C4-2B (cell line): ENCODE results near the gene GPS1.
A peak's percentile ranks its signal among the peaks of the same experiment; 100 is the strongest.

Experiments used
- H3K27ac ChIP-seq: fragments of 450-650 bp; 2 replicates; pipeline ENCODE4 v1.5.1; 2017
- ZFX ChIP-seq: fragments of 450-650 bp; IDR thresholded peaks from 2 replicates; pipeline ENCODE4 v1.6.1; 2017
- TF ChIP-seq, protein P1 (sequence below): fragments of 450-650 bp; conservative IDR thresholded peaks from 2 replicates; pipeline ENCODE4 v1.5.1; 2017; ENCODE audit warnings: mild to moderate bottlenecking

GPS1 gene

GRCh38 chr17:82064433-82065192 is 12.9 kb downstream of the GPS1 start:
- TF ChIP-seq, protein P1, sequence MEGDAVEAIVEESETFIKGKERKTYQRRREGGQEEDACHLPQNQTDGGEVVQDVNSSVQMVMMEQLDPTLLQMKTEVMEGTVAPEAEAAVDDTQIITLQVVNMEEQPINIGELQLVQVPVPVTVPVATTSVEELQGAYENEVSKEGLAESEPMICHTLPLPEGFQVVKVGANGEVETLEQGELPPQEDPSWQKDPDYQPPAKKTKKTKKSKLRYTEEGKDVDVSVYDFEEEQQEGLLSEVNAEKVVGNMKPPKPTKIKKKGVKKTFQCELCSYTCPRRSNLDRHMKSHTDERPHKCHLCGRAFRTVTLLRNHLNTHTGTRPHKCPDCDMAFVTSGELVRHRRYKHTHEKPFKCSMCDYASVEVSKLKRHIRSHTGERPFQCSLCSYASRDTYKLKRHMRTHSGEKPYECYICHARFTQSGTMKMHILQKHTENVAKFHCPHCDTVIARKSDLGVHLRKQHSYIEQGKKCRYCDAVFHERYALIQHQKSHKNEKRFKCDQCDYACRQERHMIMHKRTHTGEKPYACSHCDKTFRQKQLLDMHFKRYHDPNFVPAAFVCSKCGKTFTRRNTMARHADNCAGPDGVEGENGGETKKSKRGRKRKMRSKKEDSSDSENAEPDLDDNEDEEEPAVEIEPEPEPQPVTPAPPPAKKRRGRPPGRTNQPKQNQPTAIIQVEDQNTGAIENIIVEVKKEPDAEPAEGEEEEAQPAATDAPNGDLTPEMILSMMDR: no peak
- no peak for TF ChIP-seq ZFX

GRCh38 chr17:82065193-82065637 is 13.5 kb downstream of the GPS1 start:
- TF ChIP-seq ZFX: no peak
- TF ChIP-seq, protein P1: no peak
- peak overlapping the region; percentile 92 for H3K27ac ChIP-seq

More at GRCh38 chr17:82064433-82065192, 12.9 kb downstream of the GPS1 start:
- peak overlapping the region; percentile 92 for H3K27ac ChIP-seq

- peak; percentile 97 for TF ChIP-seq ZFX
- TF ChIP-seq, protein P1: no peak
- H3K27ac ChIP-seq: peak within 1 kb of the TSS; percentile 92
Observed at GRCh38 chr17:82065638-82066303, 14.1 kb downstream of the GPS1 start, which contains the start of gene DUS1L. DUS1L (minus strand) TSS chr17:82065804; CDS start chr17:82065059, 745 bp downstream.

DNA sequence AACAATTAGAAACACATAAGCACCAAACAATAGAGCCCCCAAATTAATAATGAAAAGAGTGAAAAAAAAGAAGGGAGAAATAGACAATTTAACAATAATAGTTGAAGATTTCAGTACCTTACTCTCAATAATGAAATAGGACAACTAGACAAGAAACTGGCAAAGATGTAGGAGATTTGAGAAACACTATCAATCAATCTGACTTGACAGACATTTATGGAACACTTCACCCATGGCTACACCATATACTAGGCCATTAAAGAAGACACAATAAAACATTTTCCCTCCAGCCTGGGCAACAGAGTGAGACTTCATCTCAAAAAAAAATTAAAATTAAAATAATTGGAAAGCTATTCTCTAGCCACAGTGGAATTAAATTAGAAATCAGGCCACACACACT is 18.9 kb downstream of the GPS1 start:
- TF ChIP-seq, protein P1: no peak
- TF ChIP-seq ZFX: no peak
- no peak overlapping the region for H3K27ac ChIP-seq

DNA sequence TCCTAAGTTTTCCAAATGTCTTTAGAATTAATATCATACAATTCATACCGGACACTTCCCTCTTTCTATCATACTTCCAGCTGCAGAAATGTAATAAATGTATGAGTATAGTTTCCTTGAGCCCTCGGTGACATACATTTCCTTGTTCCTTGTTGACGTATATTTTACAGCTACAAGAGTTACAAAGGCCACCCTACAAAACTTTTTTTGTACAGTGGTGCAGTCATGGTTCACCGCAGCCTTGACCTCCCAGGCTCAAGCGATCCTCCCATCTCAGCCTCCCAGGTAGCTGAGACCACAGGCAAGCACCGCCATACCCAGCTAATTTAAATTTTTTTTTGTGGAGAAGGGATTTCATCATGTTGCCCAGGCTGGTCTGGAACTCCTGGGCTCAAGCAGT is 21.1 kb downstream of the GPS1 start:
- no peak for TF ChIP-seq ZFX
- TF ChIP-seq, protein P1: no peak

DNA sequence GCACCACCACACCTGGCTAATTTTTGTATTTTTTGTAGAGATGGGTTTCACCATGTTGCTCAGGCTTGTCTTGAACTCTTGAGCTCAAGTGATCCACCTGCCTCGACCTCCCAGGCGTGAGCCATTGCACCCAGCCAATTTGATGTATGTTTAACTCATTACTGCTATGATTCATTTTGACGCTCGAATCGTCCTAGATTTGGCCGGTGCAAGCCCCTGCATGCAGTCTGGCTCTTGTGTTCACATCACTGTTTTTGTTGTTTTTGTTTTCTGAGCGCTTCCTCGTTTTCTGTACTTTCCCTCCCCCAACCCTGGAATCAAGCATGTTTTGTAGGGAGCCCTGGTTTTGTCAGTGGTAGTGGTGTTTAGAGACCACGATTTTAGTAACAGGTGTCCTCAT is 21.7 kb downstream of the GPS1 start:
- peak overlapping the region; percentile 2; the same call in 1 of the 2 replicates for H3K27ac ChIP-seq
- TF ChIP-seq ZFX: no peak
- TF ChIP-seq, protein P1: no peak

More for the DNA sequence above, 21.1 kb downstream of the GPS1 start:
- H3K27ac ChIP-seq: peak overlapping the region; percentile 2; the same call in 1 of the 2 replicates
